Neural progenitor cell (in vitro differentiated cells): Measurements from ENCODE around the gene MINDY4B. TPM values are rescaled to one million over a fixed set of nuclear protein-coding genes. Genes with fewer than 3 reads are reported as not detected.

Experiments used
- DNase-seq: peaks from one replicate; pipeline ENCODE4 v3.0.0-alpha.2; 2016; ENCODE audit warnings: low spot score
- H2AFZ ChIP-seq: fragments of 200-600 bp; sonication (generic); replicated peaks from 2 replicates; pipeline ENCODE4 v1.6.1; 2016; ENCODE audit warnings: antibody characterized with exemption
- H3F3A ChIP-seq: fragments of 200-600 bp; sonication (generic); 2 replicates; pipeline ENCODE4 v1.6.1; 2016; ENCODE audit warnings: antibody characterized with exemption, low read depth
- H3K27ac ChIP-seq: fragments of 200-600 bp; sonication (generic); 2 replicates; pipeline ENCODE4 v1.5.1; 2016; ENCODE audit warnings: mild to moderate bottlenecking
- H3K27me3 ChIP-seq: fragments of 200-600 bp; sonication (generic); 2 replicates; pipeline ENCODE4 v1.6.1; 2016; ENCODE audit warnings: mild to moderate bottlenecking, moderate library complexity
- H3K36me3 ChIP-seq: fragments of 200-600 bp; sonication (generic); 2 replicates; pipeline ENCODE4 v1.5.1; 2016
- H3K4me1 ChIP-seq: fragments of 200-600 bp; sonication (generic); 2 replicates; pipeline ENCODE4 v1.6.1; 2016; ENCODE audit warnings: mixed run types
- H3K4me2 ChIP-seq: fragments of 200-600 bp; sonication (generic); 2 replicates; pipeline ENCODE4 v1.6.1; 2016
- H3K4me3 ChIP-seq: fragments of 200-600 bp; sonication (generic); 2 replicates; pipeline ENCODE4 v1.5.1; 2016
- H3K79me2 ChIP-seq: fragments of 200-600 bp; sonication (generic); 2 replicates; pipeline ENCODE4 v1.6.1; 2016; ENCODE audit warnings: low read depth
- H3K9ac ChIP-seq: fragments of 200-600 bp; sonication (generic); 2 replicates; pipeline ENCODE4 v1.6.1; 2016
- H3K9me3 ChIP-seq: fragments of 200-600 bp; sonication (generic); 2 replicates; pipeline ENCODE4 v1.5.1; 2016; ENCODE audit warnings: low read depth
- H4K20me1 ChIP-seq: fragments of 200-600 bp; sonication (generic); 2 replicates; pipeline ENCODE4 v1.6.1; 2016; ENCODE audit warnings: low read depth
- H3K27ac Mint-ChIP-seq: 3 replicates; pipeline ENCODE4 v1.8.0; 2021; ENCODE audit warnings: mixed read lengths
- H3K27me3 Mint-ChIP-seq: 2 replicates; pipeline ENCODE4 v1.8.0; 2022; ENCODE audit warnings: low read depth, mild to moderate bottlenecking, inconsistent platforms, moderate library complexity, mixed read lengths; ENCODE audit not compliant: insufficient read depth
- H3K36me3 Mint-ChIP-seq: 3 replicates; pipeline ENCODE4 v1.8.0; 2021; ENCODE audit warnings: mixed read lengths
- H3K4me1 Mint-ChIP-seq: 3 replicates; pipeline ENCODE4 v1.8.0; 2021; ENCODE audit warnings: mixed read lengths
- H3K4me3 Mint-ChIP-seq: 3 replicates; pipeline ENCODE4 v1.8.0; 2021; ENCODE audit warnings: mild to moderate bottlenecking, moderate library complexity, mixed read lengths
- H3K9me3 Mint-ChIP-seq: 3 replicates; pipeline ENCODE4 v1.8.0; 2020; ENCODE audit warnings: mixed read lengths
- EZH2 ChIP-seq: fragments of 200-600 bp; sonication (generic); IDR thresholded peaks from 2 replicates; pipeline ENCODE4 v1.6.1; 2017; ENCODE audit warnings: antibody characterized with exemption, mild to moderate bottlenecking, moderate library complexity
- EZH2phosphoT487 ChIP-seq: fragments of 200-600 bp; sonication (generic); IDR thresholded peaks from 2 replicates; pipeline ENCODE4 v1.6.1; 2017; ENCODE audit warnings: antibody characterized with exemption
- total RNA-seq: library from RNA; depleted of rRNA; stranded (reverse); fragments of >200 nt; gene quantifications from 2 replicates; pipeline ENCODE4 v1.2.3, GENCODE V29; 2015; ENCODE audit warnings: low replicate concordance
- TF ChIP-seq, protein P1 (sequence below): fragments of 200-600 bp; sonication (generic); IDR thresholded peaks from 2 replicates; pipeline ENCODE4 v1.5.1; 2017; ENCODE audit warnings: antibody characterized with exemption, mild to moderate bottlenecking

The MINDY4B gene
- total RNA-seq, 1 donor from 2014 or later = not detected

DNA sequence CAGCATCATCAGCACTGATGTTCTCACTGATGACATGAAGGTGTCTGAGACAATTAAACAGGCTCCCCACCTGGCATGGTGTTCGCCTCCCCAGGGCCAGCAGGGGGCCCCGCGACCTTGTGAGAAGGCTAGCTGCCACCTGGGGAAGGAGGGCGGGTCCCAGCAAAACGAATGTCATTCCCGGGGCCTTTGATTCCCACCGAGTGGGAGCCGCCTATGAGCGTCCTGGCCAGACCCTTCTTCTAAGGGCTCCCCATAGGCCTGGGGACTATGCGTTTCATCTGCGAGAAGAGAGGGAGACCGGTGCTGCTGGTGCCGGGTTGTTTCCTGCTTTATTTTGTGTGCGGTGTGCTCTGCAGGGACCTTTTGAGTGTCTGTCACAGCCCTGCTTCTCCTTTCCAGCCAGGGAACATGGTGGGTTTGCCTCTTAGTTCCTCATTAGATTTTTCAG lies 20.5 kb upstream of the MINDY4B start:
- no peaks in the 10 kb centered on the region for H3F3A ChIP-seq
- Mint-ChIP-seq H3K4me3 (no peak overlapping the region), H3K27ac (no peak overlapping the region), H3K4me1 (peaks cover 6% of the 10 kb centered on the region), H3K27me3 (no peaks in the 10 kb centered on the region), H3K36me3 (no peaks in the 10 kb centered on the region), H3K9me3 (no peaks in the 10 kb centered on the region)
- no peaks in the 10 kb centered on the region for H3K4me1 ChIP-seq
- H3K27me3 ChIP-seq = no peaks in the 10 kb centered on the region
- peak; percentile 76 for DNase-seq
- H4K20me1 ChIP-seq = no peaks in the 10 kb centered on the region
- H3K4me2 ChIP-seq = no peak overlapping the region
- no peak overlapping the region for H3K9ac ChIP-seq
- no peak overlapping the region for H3K27ac ChIP-seq
- no peaks in the 10 kb centered on the region for H3K9me3 ChIP-seq
- H2AFZ ChIP-seq = no peak overlapping the region
- H3K4me3 ChIP-seq = no peak overlapping the region
- no peaks in the 10 kb centered on the region for H3K36me3 ChIP-seq
- H3K79me2 ChIP-seq = no peaks in the 10 kb centered on the region
- TF ChIP-seq, protein P1, sequence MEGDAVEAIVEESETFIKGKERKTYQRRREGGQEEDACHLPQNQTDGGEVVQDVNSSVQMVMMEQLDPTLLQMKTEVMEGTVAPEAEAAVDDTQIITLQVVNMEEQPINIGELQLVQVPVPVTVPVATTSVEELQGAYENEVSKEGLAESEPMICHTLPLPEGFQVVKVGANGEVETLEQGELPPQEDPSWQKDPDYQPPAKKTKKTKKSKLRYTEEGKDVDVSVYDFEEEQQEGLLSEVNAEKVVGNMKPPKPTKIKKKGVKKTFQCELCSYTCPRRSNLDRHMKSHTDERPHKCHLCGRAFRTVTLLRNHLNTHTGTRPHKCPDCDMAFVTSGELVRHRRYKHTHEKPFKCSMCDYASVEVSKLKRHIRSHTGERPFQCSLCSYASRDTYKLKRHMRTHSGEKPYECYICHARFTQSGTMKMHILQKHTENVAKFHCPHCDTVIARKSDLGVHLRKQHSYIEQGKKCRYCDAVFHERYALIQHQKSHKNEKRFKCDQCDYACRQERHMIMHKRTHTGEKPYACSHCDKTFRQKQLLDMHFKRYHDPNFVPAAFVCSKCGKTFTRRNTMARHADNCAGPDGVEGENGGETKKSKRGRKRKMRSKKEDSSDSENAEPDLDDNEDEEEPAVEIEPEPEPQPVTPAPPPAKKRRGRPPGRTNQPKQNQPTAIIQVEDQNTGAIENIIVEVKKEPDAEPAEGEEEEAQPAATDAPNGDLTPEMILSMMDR = peak; percentile 57
- no peak for TF ChIP-seq EZH2phosphoT487
- no peak for TF ChIP-seq EZH2

DNA sequence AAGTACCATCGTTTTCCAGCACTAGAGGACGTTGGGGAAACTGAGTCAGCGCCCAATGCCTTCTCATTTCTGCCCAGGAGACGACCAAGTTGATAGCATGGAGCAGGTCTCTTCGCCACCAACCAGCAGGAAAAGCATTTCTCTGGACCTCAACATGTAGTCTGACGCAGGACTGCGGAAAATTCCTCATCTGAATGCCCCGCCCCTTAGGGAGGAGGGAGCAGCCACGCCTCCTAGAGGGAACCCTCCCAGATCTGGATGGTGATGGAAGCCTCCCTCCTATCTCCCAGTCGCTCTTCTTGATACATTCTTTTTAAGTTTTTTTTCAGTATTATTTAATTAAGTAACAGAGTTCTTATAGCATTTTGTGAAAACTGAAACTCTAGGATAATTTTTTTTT lies 17.4 kb upstream of the MINDY4B start:
- Histone ChIP-seq H4K20me1 (no peaks in the 10 kb centered on the region), H3K4me2 (no peak overlapping the region), H3K4me1 (no peaks in the 10 kb centered on the region), H3K79me2 (no peaks in the 10 kb centered on the region), H3K9ac (no peak overlapping the region), H3K27ac (no peak overlapping the region), H3K27me3 (no peaks in the 10 kb centered on the region), H3K36me3 (no peaks in the 10 kb centered on the region), H3F3A (no peaks in the 10 kb centered on the region), H3K9me3 (no peaks in the 10 kb centered on the region), H2AFZ (no peak overlapping the region), H3K4me3 (no peak overlapping the region)
- Mint-ChIP-seq H3K27ac (no peak overlapping the region), H3K36me3 (no peaks in the 10 kb centered on the region), H3K4me3 (no peak overlapping the region), H3K9me3 (no peaks in the 10 kb centered on the region), H3K4me1 (peaks cover 6% of the 10 kb centered on the region), H3K27me3 (peaks cover 3% of the 10 kb centered on the region)
- peak; percentile 49 for DNase-seq
- TF ChIP-seq EZH2phosphoT487 = no peak
- TF ChIP-seq, protein P1 = no peak

DNA sequence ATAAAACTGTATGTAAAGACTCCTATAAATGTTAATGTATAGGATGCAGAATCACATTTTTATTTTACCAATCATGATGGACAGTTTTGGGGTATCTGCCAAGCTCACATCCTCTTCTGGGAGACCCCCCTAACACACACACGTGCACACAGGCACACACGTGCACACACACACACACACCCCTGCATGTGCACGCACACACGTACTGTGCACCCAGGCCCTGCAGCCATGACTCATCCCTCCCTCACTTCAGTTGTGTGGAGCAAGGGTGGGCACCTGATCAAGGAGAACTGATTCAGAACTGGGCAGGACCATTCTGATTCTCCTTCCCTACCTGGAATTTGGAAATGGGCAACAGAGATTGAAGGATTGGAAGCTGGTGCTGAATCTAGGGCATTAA lies 16.0 kb upstream of the MINDY4B start:
- Histone ChIP-seq H3K4me3 (no peak overlapping the region), H3K27ac (no peak overlapping the region), H3K9me3 (no peaks in the 10 kb centered on the region), H3K4me1 (no peaks in the 10 kb centered on the region), H3K36me3 (no peaks in the 10 kb centered on the region), H3K4me2 (no peak overlapping the region), H3K79me2 (no peaks in the 10 kb centered on the region), H4K20me1 (no peaks in the 10 kb centered on the region), H2AFZ (no peak overlapping the region), H3F3A (no peaks in the 10 kb centered on the region), H3K9ac (no peak overlapping the region), H3K27me3 (no peaks in the 10 kb centered on the region)
- Mint-ChIP-seq H3K4me3 (no peak overlapping the region), H3K9me3 (no peaks in the 10 kb centered on the region), H3K4me1 (peaks cover 6% of the 10 kb centered on the region), H3K36me3 (no peaks in the 10 kb centered on the region), H3K27ac (no peak overlapping the region), H3K27me3 (peaks cover 3% of the 10 kb centered on the region)
- TF ChIP-seq EZH2phosphoT487 = no peak
- TF ChIP-seq, protein P1 = no peak
- TF ChIP-seq EZH2 = no peak
- DNase-seq = no peak
